Measurements from ENCODE around the gene LILRA2.

- TF ChIP-seq CTCF (conservative IDR thresholded peaks at IDR 0.05 in 1 of 2, IDR thresholded peaks at IDR 0.05 in 1 of 2; ENCODE audit: extremely low read depth in 1 of 2, insufficient read depth in 1 of 2, low read depth in 1 of 2, low read length in 2 of 2) (no peak), EZH2 (IDR thresholded peaks at IDR 0.05; ENCODE audit: borderline replicate concordance, low read length) (no peak)
Measured at GRCh38 chr19:54608792-54609191, 35.2 kb downstream of the LILRA2 start.
